DMS153 (cell line): ENCODE measurements around the gene TMCC3.
"Not testable (repeated sequence)": the region's sequence is repeated elsewhere in the genome, so short reads cannot be mapped to it uniquely, and the experiment has no call there.

Source experiments
- DNase-seq: peaks from one replicate; lab custom pipeline; 2025; lab: John Stamatoyannopoulos, UW

TMCC3 gene

GRCh38 chr12:94634717-94635116 is 15.6 kb downstream of the TMCC3 start:
- no peak for DNase-seq

- DNase-seq: no peak
Measured at GRCh38 chr12:94633401-94633800, 17.0 kb downstream of the TMCC3 start.

GRCh38 chr12:94631058-94631457 is 19.3 kb downstream of the TMCC3 start:
- no peak for DNase-seq

GRCh38 chr12:94628819-94629472 is 21.4 kb downstream of the TMCC3 start:
- DNase-seq: no peak

- no peak for DNase-seq
Measured at GRCh38 chr12:94628369-94628768, 22.0 kb downstream of the TMCC3 start.

- DNase-seq: no peak
Measured at GRCh38 chr12:94625531-94625930, 24.8 kb downstream of the TMCC3 start.

- no peak for DNase-seq
Measured at GRCh38 chr12:94623161-94623920, 27.0 kb downstream of the TMCC3 start.

- no peak for DNase-seq
Measured at GRCh38 chr12:94622475-94622874, 27.9 kb downstream of the TMCC3 start.

- peak; percentile 32 for DNase-seq
Measured at GRCh38 chr12:94621662-94622359, 28.5 kb downstream of the TMCC3 start.

GRCh38 chr12:94620621-94621020 is 29.7 kb downstream of the TMCC3 start:
- DNase-seq: no peak

GRCh38 chr12:94618995-94619695 is 31.2 kb downstream of the TMCC3 start:
- no peak for DNase-seq

GRCh38 chr12:94617101-94617500 is 33.3 kb downstream of the TMCC3 start:
- DNase-seq: no peak

GRCh38 chr12:94616203-94616729 is 34.1 kb downstream of the TMCC3 start:
- no peak for DNase-seq

GRCh38 chr12:94615260-94616181 is 34.8 kb downstream of the TMCC3 start:
- DNase-seq: no peak

- no peak for DNase-seq
Measured at GRCh38 chr12:94614288-94614721, 36.1 kb downstream of the TMCC3 start.

- peak; percentile 74 for DNase-seq
Measured at GRCh38 chr12:94609917-94610443, 40.4 kb downstream of the TMCC3 start.

GRCh38 chr12:94606810-94607209 is 43.5 kb downstream of the TMCC3 start:
- not testable (repeated sequence) for DNase-seq

- no peak for DNase-seq
Measured at GRCh38 chr12:94604366-94604698, 46.0 kb downstream of the TMCC3 start.

GRCh38 chr12:94603434-94604365 is 46.7 kb downstream of the TMCC3 start:
- no peak for DNase-seq

GRCh38 chr12:94602024-94602423 is 48.3 kb downstream of the TMCC3 start:
- no peak for DNase-seq
